SK-N-SH (cell line): ENCODE results near the gene PBX2.

Experiments used
- CTCF ChIP-seq: fragments of 200-600 bp; sonication (generic); IDR thresholded peaks from 2 replicates; pipeline ENCODE4 v1.6.1; 2017; ENCODE audit warnings: antibody characterized with exemption, mild to moderate bottlenecking, moderate library complexity
- EP300 ChIP-seq, 2 experiments: IDR thresholded peaks; 2 replicates each; pipeline versions ENCODE4 v1.4.0 to v1.6.1; 2012; ENCODE audit warnings: borderline replicate concordance in 1 of 2, low read depth in 1 of 2, low read length in 1 of 2
- FOXM1 ChIP-seq: IDR thresholded peaks from 2 replicates; pipeline ENCODE4 v1.4.0; 2012; ENCODE audit warnings: low read depth, mild to moderate bottlenecking
- JUND ChIP-seq: IDR thresholded peaks from 2 replicates; pipeline ENCODE4 v1.4.0; 2012
- MAX ChIP-seq: IDR thresholded peaks from 2 replicates; pipeline ENCODE4 v1.4.0; 2012; ENCODE audit warnings: low read depth
- PBX3 ChIP-seq: IDR thresholded peaks from 2 replicates; pipeline ENCODE4; 2012
- POLR2AphosphoS5 ChIP-seq: IDR thresholded peaks from 2 replicates; pipeline ENCODE4 v1.6.1; 2012; ENCODE audit warnings: low read depth, low read length
- REST ChIP-seq: IDR thresholded peaks from 2 replicates; pipeline ENCODE4 v1.6.1; 2012; ENCODE audit warnings: mild to moderate bottlenecking, low read depth, low read length, moderate library complexity
- SIN3A ChIP-seq: IDR thresholded peaks from 2 replicates; pipeline ENCODE4 v1.6.1; 2012; ENCODE audit warnings: low read depth, mild to moderate bottlenecking, low read length, moderate library complexity, borderline replicate concordance
- YY1 ChIP-seq: IDR thresholded peaks from 2 replicates; pipeline ENCODE4 v1.4.0; 2012; ENCODE audit warnings: low read depth, mild to moderate bottlenecking

GRCh38 chr6:32187009-32187709, 2.8 kb downstream of the PBX2 start:
- TF ChIP-seq CTCF (no peak), REST (no peak), FOXM1 (no peak), JUND (no peak), POLR2AphosphoS5 (no peak), SIN3A (no peak), MAX (no peak), YY1 (no peak), EP300 (IDR thresholded peaks at IDR 0.05; ENCODE audit: borderline replicate concordance in 1 of 2, low read depth in 1 of 2, low read length in 1 of 2) (no peak), PBX3 (no peak)
